Measurements from ENCODE around the gene FAM174B.

GRCh38 chr15:92664178-92664900 lies 8.8 kb upstream of the FAM174B start:
- TF ChIP-seq CTCF (IDR thresholded peaks at IDR 0.05) (no peak), EZH2 (IDR thresholded peaks at IDR 0.05; ENCODE audit: borderline replicate concordance, insufficient read depth, low read depth, low read length, poor library complexity, severe bottlenecking) (no peak)
